H1 (cell line): ENCODE measurements around the gene ANKRD31. TPM values are rescaled to one million over a fixed set of nuclear protein-coding genes. Genes with fewer than 3 reads are reported as not detected.

Experiments
- CTCF ChIA-PET: fragments of 300-600 bp; sonication (Branson Sonifier 250); formaldehyde crosslinking; loops from one replicate; lab custom pipeline; 2021; ENCODE audit not compliant: partially characterized antibody; lab: Charles Lee
- POLR2A ChIA-PET: fragments of 300-600 bp; sonication (Branson Sonifier 250); formaldehyde crosslinking; loops from one replicate; lab custom pipeline; 2021; ENCODE audit warnings: inconsistent platforms; ENCODE audit not compliant: partially characterized antibody; lab: Charles Lee
- DNase-seq, 2 experiments: peaks; one replicate each; pipeline versions ENCODE4 v3.0.0 to v3.0.0-alpha.2; 2010 to 2022; ENCODE audit warnings: low spot score in 2 of 2, low read depth in 1 of 2, mixed read lengths in 1 of 2
- FAIRE-seq: peaks from 2 replicates; lab custom pipeline; 2011; peaks lifted over from hg19 to GRCh38; lab: Jason Lieb, UNC
- H2AFZ ChIP-seq: 2 replicates; pipeline ENCODE4 v1.8.1; 2012; ENCODE audit warnings: low read length, inconsistent platforms
- H2AK5ac ChIP-seq: 2 replicates; pipeline ENCODE4 v1.6.1; 2013; ENCODE audit warnings: low read depth, low read length
- H2BK120ac ChIP-seq: replicated peaks from 2 replicates; pipeline ENCODE3; 2013; ENCODE audit warnings: low read depth, low read length, inconsistent platforms
- H2BK12ac ChIP-seq: 2 replicates; pipeline ENCODE4 v1.6.1; 2013; ENCODE audit warnings: low read depth, low read length
- H2BK15ac ChIP-seq: 2 replicates; pipeline ENCODE4 v1.6.1; 2013; ENCODE audit warnings: low read length
- H2BK20ac ChIP-seq: 2 replicates; pipeline ENCODE4 v1.6.1; 2013; ENCODE audit warnings: low read length
- H2BK5ac ChIP-seq: 2 replicates; pipeline ENCODE4 v1.6.1; 2013; ENCODE audit warnings: low read depth, low read length
- H3K14ac ChIP-seq: 2 replicates; pipeline ENCODE4 v1.6.1; 2013; ENCODE audit warnings: inconsistent platforms; ENCODE audit not compliant: insufficient read length
- H3K18ac ChIP-seq: 2 replicates; pipeline ENCODE4 v1.6.1; 2013; ENCODE audit warnings: low read length; ENCODE audit errors: extremely low read depth
- H3K23ac ChIP-seq: 2 replicates; pipeline ENCODE4 v1.6.1; 2013; ENCODE audit warnings: inconsistent platforms; ENCODE audit not compliant: insufficient read length
- H3K23me2 ChIP-seq: 2 replicates; pipeline ENCODE4 v1.6.1; 2013; ENCODE audit warnings: low read depth, low read length
- H3K27ac ChIP-seq: 2 replicates; pipeline ENCODE4 v1.6.1; 2011; ENCODE audit warnings: low read depth, low read length, inconsistent platforms
- H3K27me3 ChIP-seq, 4 experiments: replicated peaks in 1 of 4; 1 replicate in 1 of 4; 2 replicates in 3 of 4; pipeline versions ENCODE4 v1.6.1 to v1.8.1; 2011 to 2013; ENCODE audit warnings: low read length in 3 of 4, mild to moderate bottlenecking in 3 of 4, inconsistent platforms in 2 of 4, mixed read lengths in 2 of 4, moderate library complexity in 1 of 4; ENCODE audit not compliant: control insufficient read depth in 3 of 4, insufficient read depth in 3 of 4; ENCODE audit errors: extremely low read depth in 1 of 4
- H3K36me3 ChIP-seq, 4 experiments: 2 replicates each; pipeline versions ENCODE4 v1.6.1 to v1.8.1; 2011 to 2013; ENCODE audit warnings: mild to moderate bottlenecking in 4 of 4, low read length in 3 of 4, moderate library complexity in 2 of 4, control low read depth in 1 of 4, inconsistent platforms in 1 of 4; ENCODE audit not compliant: insufficient read depth in 4 of 4, control insufficient read depth in 2 of 4
- H3K4ac ChIP-seq: replicated peaks from 2 replicates; pipeline ENCODE3; 2013; ENCODE audit warnings: low read length, low read depth, mixed read lengths, inconsistent platforms; ENCODE audit not compliant: insufficient read length
- H3K4me1 ChIP-seq, 4 experiments: replicated peaks in 1 of 4; 1 replicate in 1 of 4; 2 replicates in 3 of 4; pipeline versions ENCODE4 v1.6.1 to v1.8.1; 2011 to 2013; ENCODE audit warnings: low read length in 3 of 4, inconsistent platforms in 2 of 4, mixed read lengths in 1 of 4; ENCODE audit not compliant: insufficient read depth in 4 of 4, control insufficient read depth in 3 of 4
- H3K4me2 ChIP-seq, 2 experiments: 2 replicates each; pipeline versions ENCODE4 v1.6.1 to v1.8.1; 2011 to 2013; ENCODE audit warnings: low read depth in 2 of 2, low read length in 2 of 2, control low read depth in 1 of 2, inconsistent platforms in 1 of 2, mild to moderate bottlenecking in 1 of 2; ENCODE audit not compliant: insufficient read depth in 1 of 2
- H3K4me3 ChIP-seq, 4 experiments: fragments of 200-600, 300-600 bp in 1 of 4; sonication (generic), shearing (Covaris generic), sonication (Bioruptor Twin) in 1 of 4; 2 replicates each; pipeline versions ENCODE4 v1.5.1 to v1.8.1; 2011 to 2016; ENCODE audit warnings: low read length in 4 of 4, low read depth in 3 of 4, control low read depth in 2 of 4, inconsistent platforms in 2 of 4, mild to moderate bottlenecking in 2 of 4, mixed read lengths in 1 of 4, moderate library complexity in 1 of 4; ENCODE audit not compliant: insufficient read depth in 2 of 4; ENCODE audit errors: extremely low read depth in 1 of 4
- H3K56ac ChIP-seq: replicated peaks from 2 replicates; pipeline ENCODE3; 2013; ENCODE audit warnings: low read depth, mild to moderate bottlenecking, mixed read lengths, low read length, inconsistent platforms; ENCODE audit not compliant: insufficient read length
- H3K79me1 ChIP-seq: 2 replicates; pipeline ENCODE4 v1.6.1; 2013; ENCODE audit warnings: low read depth, low read length, control low read depth
- H3K79me2 ChIP-seq, 2 experiments: 2 replicates each; pipeline versions ENCODE4 v1.6.1 to v1.8.1; 2012 to 2013; ENCODE audit warnings: low read length in 2 of 2, mild to moderate bottlenecking in 2 of 2, inconsistent platforms in 1 of 2; ENCODE audit not compliant: insufficient read depth in 2 of 2, control insufficient read depth in 1 of 2
- H3K9ac ChIP-seq, 4 experiments: replicated peaks in 1 of 4; 1 replicate in 1 of 4; 2 replicates in 3 of 4; pipeline versions ENCODE4 v1.6.1 to v1.8.1; 2011 to 2013; ENCODE audit warnings: low read depth in 3 of 4, low read length in 3 of 4, control low read depth in 2 of 4, mild to moderate bottlenecking in 2 of 4, moderate library complexity in 2 of 4, inconsistent platforms in 1 of 4; ENCODE audit errors: extremely low read depth in 1 of 4
- H3K9me3 ChIP-seq, 2 experiments: 2 replicates each; pipeline versions ENCODE4 v1.6.1 to v1.8.1; 2012 to 2013; ENCODE audit warnings: mild to moderate bottlenecking in 2 of 2, moderate library complexity in 2 of 2, control low read depth in 1 of 2, inconsistent platforms in 1 of 2, low read depth in 1 of 2, low read length in 1 of 2, mixed read lengths in 1 of 2; ENCODE audit not compliant: insufficient read depth in 2 of 2
- H4K20me1 ChIP-seq, 2 experiments: replicated peaks in 1 of 2; 2 replicates each; pipeline versions ENCODE3 to v1.8.1; 2011 to 2013; ENCODE audit warnings: inconsistent platforms in 2 of 2, low read length in 2 of 2, mild to moderate bottlenecking in 1 of 2; ENCODE audit not compliant: insufficient read depth in 2 of 2, control insufficient read depth in 1 of 2
- H4K5ac ChIP-seq: 2 replicates; pipeline ENCODE4 v1.6.1; 2013; ENCODE audit warnings: low read length, low read depth, mixed read lengths, inconsistent platforms; ENCODE audit not compliant: insufficient read length
- H4K8ac ChIP-seq: 2 replicates; pipeline ENCODE4 v1.8.0; 2013; ENCODE audit warnings: mild to moderate bottlenecking, moderate library complexity, low read length, inconsistent platforms; ENCODE audit not compliant: insufficient read depth; ENCODE audit errors: extremely low read depth
- H4K91ac ChIP-seq: replicated peaks from 2 replicates; pipeline ENCODE3; 2013; ENCODE audit warnings: low read length, mixed read lengths, inconsistent platforms; ENCODE audit not compliant: insufficient read length
- ATF3 ChIP-seq: IDR thresholded peaks from 2 replicates; pipeline ENCODE4 v1.6.1; 2011; ENCODE audit warnings: low read depth, mild to moderate bottlenecking, low read length; ENCODE audit not compliant: insufficient read depth
- WGBS, 2 experiments: shearing (Covaris generic) in 1 of 2; methylation state at CpG; one replicate each; pipeline versions ENCODE4 v1.1.6 to v1.1.7; 2013 to 2015; ENCODE audit warnings: low lambda C conversion rate in 2 of 2, mixed read lengths in 2 of 2, inconsistent platforms in 1 of 2, low coverage in 1 of 2, missing lambda C conversion rate in 1 of 2; ENCODE audit not compliant: insufficient replicate concordance in 2 of 2, insufficient coverage in 1 of 2, insufficient read length in 1 of 2; ENCODE audit errors: extremely low coverage in 1 of 2, missing lambda C conversion rate in 1 of 2; 5-methylcytosine and 5-hydroxymethylcytosine counted together
- polyA plus RNA-seq, 7 experiments: library from polyadenylated mRNA; depleted of rRNA in 3 of 7; stranded (reverse) in 5 of 7; unstranded in 2 of 7; fragments of >200 nt in 5 of 7; fragments of 200-250 nt in 2 of 7; gene quantifications; 1 replicate in 5 of 7; 2 replicates in 1 of 7; 4 replicates in 1 of 7; pipeline versions ENCODE4 v1.2.1 to v1.2.3, GENCODE V29; 2011 to 2013; ENCODE audit warnings: missing spikeins in 2 of 7, mixed read lengths in 2 of 7
- total RNA-seq: library from RNA; stranded (reverse); fragmentation: NEBNext Ultra II Directional; extraction: Animal tissue kit (Norgen Biotek cat#: 25700); gene quantifications from 2 replicates; pipeline ENCODE4 v1.2.1, GENCODE V29; 2021

The ANKRD31 gene
- total and polyA plus RNA-seq, 2 of the 8 experiments (the other 6 are each of a cell fraction or from before 2014, with no cell fraction given) = 0.05 to 0.06 TPM

GRCh38 chr5:75279321-75279720, 42.6 kb upstream of the ANKRD31 start:
- H3K9me3 ChIP-seq = no peaks in the 10 kb centered on the region
- ChIA-PET POLR2A (no interaction called here), CTCF (interaction anchor here (1.0 to 1.7 kb wide), 3 partner anchors 14 to 229 kb away, joined by 3 to 4 read pairs (median 3); partner anchors contain the start of gene ANKRD31)
- 86% methylated on average over 1 of the region's 1 CpG; no CpG with 5 or more reads in 1 of the 2 experiments for WGBS, 2 experiments
- H3K79me2 ChIP-seq = no peaks in the 10 kb centered on the region
- no peak overlapping the region for H3K27ac ChIP-seq
- H3K4me2 ChIP-seq = no peak overlapping the region
- no peak for TF ChIP-seq ATF3
- H3K9ac ChIP-seq = no peak overlapping the region
- no peaks in the 10 kb centered on the region for H3K79me1 ChIP-seq
- no peak overlapping the region for H2BK12ac ChIP-seq
- no peak overlapping the region for H2BK15ac ChIP-seq
- H2AFZ ChIP-seq = no peak overlapping the region
- H4K5ac ChIP-seq = no peak overlapping the region
- H4K91ac ChIP-seq = no peak overlapping the region
- no peaks in the 10 kb centered on the region for H3K27me3 ChIP-seq
- H4K20me1 ChIP-seq = no peaks in the 10 kb centered on the region
- no peak overlapping the region for H4K8ac ChIP-seq
- H3K14ac ChIP-seq = no peak overlapping the region
- no peak overlapping the region for H3K18ac ChIP-seq
- no peak overlapping the region for H3K4me3 ChIP-seq
- no peak overlapping the region for H2BK20ac ChIP-seq
- H3K23ac ChIP-seq = no peak overlapping the region
- H3K36me3 ChIP-seq = no peaks in the 10 kb centered on the region
- no peak overlapping the region for H2BK5ac ChIP-seq
- no peak for FAIRE-seq
- no peak overlapping the region for H3K56ac ChIP-seq
- H3K4me1 ChIP-seq = peaks cover 0 to 11% (median 3%) of the 10 kb centered on the region in 4 experiments; a peak in 5 of 7 replicates
- DNase-seq = no peak
- no peak overlapping the region for H2AK5ac ChIP-seq
- H2BK120ac ChIP-seq = no peak overlapping the region
- H3K23me2 ChIP-seq = no peaks in the 10 kb centered on the region
- H3K4ac ChIP-seq = no peak overlapping the region
